ENCODE measurements around the gene TDRD7.
A peak's percentile ranks its signal among the peaks of the same experiment; 100 is the strongest.

TDRD7 gene

DNA sequence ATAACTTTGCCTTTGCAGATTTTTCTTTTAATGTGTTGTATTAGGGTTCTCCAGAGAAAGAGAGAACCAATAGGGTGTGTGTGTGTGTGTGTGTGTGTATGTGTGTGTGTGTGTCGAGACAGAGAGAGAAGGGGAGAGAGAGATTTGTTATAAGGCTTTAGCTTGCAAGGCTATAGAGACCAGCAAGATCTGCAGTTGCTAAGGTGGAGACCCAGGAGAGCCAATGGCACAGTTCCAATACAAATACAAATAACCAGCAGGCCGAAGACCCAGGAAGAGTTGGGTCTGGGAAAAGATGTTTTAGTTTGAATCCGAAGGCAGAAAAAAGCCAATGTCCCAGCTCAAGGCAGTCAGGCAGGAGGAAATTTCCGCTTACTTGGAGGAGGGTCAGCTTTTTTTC, 112.5 kb downstream of the TDRD7 start:
- no peak for FAIRE-seq
- TF ChIP-seq POLR2A (IDR thresholded peaks at IDR 0.05; ENCODE audit: low read depth, low read length) (no peak), TAF1 (IDR thresholded peaks at IDR 0.05; ENCODE audit: borderline replicate concordance, low read depth, low read length) (no peak)
- no peak for DNase-seq (ENCODE audit: insufficient read length)

DNA sequence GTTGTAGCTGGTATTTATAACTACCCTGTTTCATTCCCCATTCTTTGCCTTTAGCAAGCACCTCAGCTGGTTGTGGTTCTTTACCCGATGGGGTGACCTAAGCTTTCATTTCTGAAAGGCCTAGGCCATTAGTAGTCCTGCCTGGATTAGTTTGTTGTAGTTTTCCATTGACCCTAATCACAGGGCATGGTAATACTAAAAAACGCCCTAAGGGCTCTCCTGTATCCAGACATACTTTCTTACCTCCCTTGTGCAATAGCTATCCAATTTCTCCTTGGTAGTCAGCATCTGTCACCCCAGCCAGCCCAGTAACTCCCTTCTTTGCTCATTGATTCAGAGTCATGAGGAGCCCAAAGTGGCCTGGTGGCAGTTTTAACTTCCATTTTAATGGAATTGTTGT, 113.6 kb downstream of the TDRD7 start:
- TF ChIP-seq POLR2A (IDR thresholded peaks at IDR 0.05; ENCODE audit: low read depth, low read length) (no peak), TAF1 (IDR thresholded peaks at IDR 0.05; ENCODE audit: borderline replicate concordance, low read depth, low read length) (no peak), POLR2AphosphoS5 (IDR thresholded peaks at IDR 0.05; ENCODE audit: low read depth, low read length) (no peak)
- FAIRE-seq (no peak), DNase-seq (ENCODE audit: insufficient read length) (no peak)

DNA sequence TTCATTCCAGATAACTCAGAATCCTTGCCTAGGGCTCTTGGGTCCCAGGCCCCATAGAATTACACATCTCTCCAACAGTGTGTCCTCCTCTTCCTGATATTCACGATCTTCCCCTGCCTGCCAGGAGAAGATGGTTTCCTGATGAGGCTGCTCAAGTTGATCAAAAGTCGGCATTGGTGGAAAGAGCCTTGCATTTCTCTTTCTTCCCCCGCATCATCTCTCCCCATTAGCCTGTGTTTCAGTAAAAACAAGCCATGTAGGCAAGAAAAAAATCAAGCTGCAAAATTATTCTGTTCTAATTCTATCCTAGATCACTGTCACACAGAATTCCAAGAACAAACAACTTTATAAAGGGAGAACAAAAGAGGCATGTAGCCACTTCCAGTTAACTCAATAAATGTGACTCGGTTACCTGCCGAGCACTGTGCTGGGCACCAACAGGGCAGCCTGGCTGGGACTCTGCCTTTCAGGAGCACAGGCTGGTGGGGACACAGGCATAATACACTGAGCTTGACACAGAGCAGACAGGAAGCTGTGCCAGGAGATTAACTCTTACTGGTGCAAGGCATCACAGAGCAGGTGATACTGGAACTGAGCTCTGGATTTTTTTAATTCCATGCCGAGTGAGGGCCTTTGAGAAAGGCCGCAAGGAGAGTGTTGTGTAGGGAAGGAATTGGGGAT, 115.1 kb downstream of the TDRD7 start:
- TF ChIP-seq POLR2A (IDR thresholded peaks at IDR 0.05; ENCODE audit: low read depth, low read length) (no peak), POLR2AphosphoS5 (IDR thresholded peaks at IDR 0.05; ENCODE audit: low read depth, low read length) (no peak), TAF1 (IDR thresholded peaks at IDR 0.05; ENCODE audit: borderline replicate concordance, low read depth, low read length) (no peak)
- no peak for DNase-seq (ENCODE audit: insufficient read length)
- FAIRE-seq = no peak

DNA sequence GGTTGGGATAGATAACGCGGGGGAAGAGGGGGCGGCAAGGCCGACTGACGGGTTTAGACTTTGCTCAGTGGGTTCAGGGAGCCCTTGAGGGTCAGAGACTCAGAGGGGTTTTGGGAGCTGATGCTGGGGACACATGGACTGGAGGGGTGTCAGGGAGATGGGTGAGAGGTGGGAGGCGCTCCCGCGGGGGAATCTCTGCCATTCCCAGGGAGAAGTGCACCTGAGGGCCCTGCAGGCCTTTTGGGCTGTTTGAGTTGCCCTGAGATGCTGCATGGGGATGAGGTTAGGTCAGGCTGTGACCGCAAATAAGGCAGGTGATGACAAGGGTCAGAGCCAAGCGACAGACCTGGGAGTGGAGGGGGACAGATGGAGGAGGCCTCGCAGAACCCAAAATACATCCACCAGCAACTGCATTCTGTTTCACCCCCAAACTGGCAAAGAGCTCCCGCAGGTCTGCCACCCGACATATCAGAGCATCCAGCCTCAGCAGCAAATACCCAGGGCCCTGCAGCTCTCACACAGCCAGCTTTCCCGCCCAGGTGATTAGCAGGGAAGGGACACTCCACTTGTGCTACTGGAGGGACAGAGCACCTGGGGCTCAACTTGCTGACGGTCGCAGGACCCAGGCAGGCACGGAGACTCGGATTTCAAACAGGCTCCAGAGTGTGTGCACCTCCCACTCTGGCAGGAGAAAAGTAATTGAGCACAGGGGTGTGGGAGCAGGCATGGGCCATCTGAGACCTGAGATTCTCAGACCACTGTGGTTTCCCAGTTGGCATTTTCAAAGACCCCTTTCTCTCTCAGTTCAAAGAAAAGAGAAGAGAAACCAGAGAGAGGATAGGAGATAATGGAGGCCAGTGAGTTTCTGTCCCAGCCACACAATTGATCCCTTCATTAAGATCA, 116.0 kb downstream of the TDRD7 start:
- TF ChIP-seq TAF1 (IDR thresholded peaks at IDR 0.05; ENCODE audit: borderline replicate concordance, low read depth, low read length) (no peak), POLR2AphosphoS5 (IDR thresholded peaks at IDR 0.05; ENCODE audit: low read depth, low read length) (no peak), POLR2A (IDR thresholded peaks at IDR 0.05; ENCODE audit: low read depth, low read length) (no peak)
- peak; percentile 63 for FAIRE-seq
- no peak for DNase-seq (ENCODE audit: insufficient read length)

DNA sequence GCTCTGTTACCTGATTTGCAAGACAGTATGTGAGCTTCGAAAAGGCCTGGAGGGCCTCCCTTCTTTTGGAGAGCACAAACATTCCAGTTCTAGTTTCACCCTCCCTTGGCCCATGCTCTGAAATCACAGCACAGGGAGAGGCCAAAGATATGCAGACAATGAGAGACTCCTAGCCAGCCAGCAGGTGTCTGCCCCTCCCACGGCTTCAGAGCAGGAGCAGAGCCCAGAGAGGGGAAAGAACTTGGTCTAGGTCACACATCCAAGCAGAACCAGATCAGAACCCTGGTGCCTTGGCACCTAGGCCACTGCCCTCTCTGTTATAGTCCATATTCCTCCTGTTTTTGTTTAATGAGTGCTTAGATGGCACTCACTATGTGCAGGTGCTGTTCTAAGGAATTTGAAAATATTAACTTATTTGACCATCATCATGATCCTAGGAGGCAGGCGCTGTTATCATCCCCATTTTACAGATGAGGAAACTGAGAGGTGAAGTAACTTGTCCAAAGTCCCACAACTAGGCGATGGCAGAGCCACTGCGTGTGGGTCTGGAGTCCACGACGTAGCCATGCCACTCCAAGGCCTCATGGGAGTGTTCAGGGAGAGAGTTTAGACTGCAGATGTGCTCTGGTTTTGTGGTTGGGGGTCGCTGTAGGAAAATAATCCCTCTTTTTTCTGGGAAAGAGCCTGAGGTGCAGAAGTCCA, 116.8 kb downstream of the TDRD7 start:
- FAIRE-seq = no peak
- peak; percentile 30 for DNase-seq (ENCODE audit: insufficient read length)
- TF ChIP-seq POLR2AphosphoS5 (IDR thresholded peaks at IDR 0.05; ENCODE audit: low read depth, low read length) = no peak
- TF ChIP-seq TAF1 (IDR thresholded peaks at IDR 0.05; ENCODE audit: borderline replicate concordance, low read depth, low read length) = no peak
- no peak for TF ChIP-seq POLR2A (IDR thresholded peaks at IDR 0.05; ENCODE audit: low read depth, low read length)

DNA sequence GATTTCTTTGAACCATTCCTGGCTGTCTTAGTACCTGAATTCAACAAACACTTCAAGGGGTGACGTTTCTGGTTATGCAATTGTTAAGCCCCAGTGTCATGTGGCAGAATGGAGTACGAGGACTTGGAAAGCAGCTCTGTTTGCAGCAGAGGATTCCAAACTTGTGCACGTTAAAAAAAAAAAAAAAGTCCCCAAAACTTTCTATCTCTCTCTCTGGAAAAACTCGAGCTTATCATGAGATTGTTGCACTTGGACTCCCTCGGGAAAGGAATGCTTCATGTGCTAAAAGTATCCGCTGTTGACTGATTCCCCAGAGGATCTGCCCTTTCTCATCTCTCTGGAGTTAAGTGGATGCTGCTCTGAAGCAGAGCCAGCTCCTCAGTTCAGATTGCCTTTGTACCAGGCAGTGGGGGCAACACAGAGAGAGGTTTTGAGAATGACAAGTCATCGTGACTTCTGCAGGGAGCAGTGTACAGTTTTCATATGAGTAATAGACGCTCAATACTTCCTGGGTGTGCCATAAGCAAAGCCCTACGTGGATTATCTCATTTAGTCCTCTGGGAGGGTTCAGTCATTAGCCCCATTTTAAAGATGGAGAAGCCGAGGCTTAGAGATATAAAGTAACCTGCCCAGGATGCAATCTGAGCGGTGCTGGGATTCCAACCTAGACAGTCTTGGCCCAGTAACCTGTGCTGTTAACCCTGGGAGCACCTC, 117.6 kb downstream of the TDRD7 start:
- TF ChIP-seq POLR2A (IDR thresholded peaks at IDR 0.05; ENCODE audit: low read depth, low read length) (peak; percentile 56; the same call in 1 of the 2 replicates), TAF1 (IDR thresholded peaks at IDR 0.05; ENCODE audit: borderline replicate concordance, low read depth, low read length) (no peak), POLR2AphosphoS5 (IDR thresholded peaks at IDR 0.05; ENCODE audit: low read depth, low read length) (peak; percentile 31; the same call in 1 of the 2 replicates)
- FAIRE-seq = peak; percentile 75
- DNase-seq (ENCODE audit: insufficient read length) = peak; percentile 56

DNA sequence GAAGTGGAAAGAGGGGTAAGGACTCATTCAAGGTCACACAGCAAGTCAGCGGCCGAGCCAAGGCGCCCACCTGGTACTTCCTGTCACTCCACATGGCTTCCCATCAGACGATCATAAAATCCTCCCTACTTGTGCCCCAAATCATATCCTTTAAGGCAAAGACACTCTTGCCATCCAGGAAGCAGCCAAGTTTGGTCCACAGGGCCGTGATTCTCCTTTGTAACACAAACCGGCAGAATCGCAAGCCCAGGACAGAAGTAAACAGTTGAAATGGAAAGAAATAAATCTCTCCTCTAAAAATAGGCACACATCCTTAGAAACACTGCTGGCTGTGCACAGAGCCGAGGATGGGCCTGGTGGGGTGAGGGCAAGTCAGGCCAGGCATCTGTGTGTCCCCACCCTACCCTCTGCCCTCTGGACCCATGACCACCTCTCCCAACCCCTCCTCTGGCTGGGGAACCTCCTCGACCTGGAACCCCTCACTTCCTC, 120.0 kb downstream of the TDRD7 start:
- TF ChIP-seq POLR2A (IDR thresholded peaks at IDR 0.05; ENCODE audit: low read depth, low read length) (no peak), TAF1 (IDR thresholded peaks at IDR 0.05; ENCODE audit: borderline replicate concordance, low read depth, low read length) (no peak), POLR2AphosphoS5 (IDR thresholded peaks at IDR 0.05; ENCODE audit: low read depth, low read length) (no peak)
- FAIRE-seq (no peak), DNase-seq (ENCODE audit: insufficient read length) (no peak)

DNA sequence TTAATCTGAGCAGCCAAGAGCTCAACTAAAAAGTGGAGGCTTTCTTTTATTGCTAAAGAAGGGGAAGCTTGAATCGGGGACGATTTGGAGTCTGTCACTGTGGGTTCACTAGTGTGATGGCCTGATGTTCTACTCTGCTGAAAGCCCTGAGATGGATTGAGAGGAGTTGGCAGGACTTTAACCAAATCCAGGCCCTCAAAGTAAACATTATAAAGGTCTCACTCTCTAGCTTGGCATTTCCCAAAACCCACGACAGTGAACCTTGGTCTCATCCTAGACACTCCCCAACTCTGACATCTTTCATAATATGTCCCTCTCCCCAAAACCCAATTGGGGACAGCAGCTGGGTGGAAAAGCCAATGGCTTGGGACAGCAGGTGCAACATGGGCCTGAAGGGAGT, 122.3 kb downstream of the TDRD7 start:
- no peak for TF ChIP-seq POLR2A (IDR thresholded peaks at IDR 0.05; ENCODE audit: low read depth, low read length)
- TF ChIP-seq POLR2AphosphoS5 (IDR thresholded peaks at IDR 0.05; ENCODE audit: low read depth, low read length) = no peak
- no peak for TF ChIP-seq TAF1 (IDR thresholded peaks at IDR 0.05; ENCODE audit: borderline replicate concordance, low read depth, low read length)
- FAIRE-seq (no peak), DNase-seq (ENCODE audit: insufficient read length) (no peak)

DNA sequence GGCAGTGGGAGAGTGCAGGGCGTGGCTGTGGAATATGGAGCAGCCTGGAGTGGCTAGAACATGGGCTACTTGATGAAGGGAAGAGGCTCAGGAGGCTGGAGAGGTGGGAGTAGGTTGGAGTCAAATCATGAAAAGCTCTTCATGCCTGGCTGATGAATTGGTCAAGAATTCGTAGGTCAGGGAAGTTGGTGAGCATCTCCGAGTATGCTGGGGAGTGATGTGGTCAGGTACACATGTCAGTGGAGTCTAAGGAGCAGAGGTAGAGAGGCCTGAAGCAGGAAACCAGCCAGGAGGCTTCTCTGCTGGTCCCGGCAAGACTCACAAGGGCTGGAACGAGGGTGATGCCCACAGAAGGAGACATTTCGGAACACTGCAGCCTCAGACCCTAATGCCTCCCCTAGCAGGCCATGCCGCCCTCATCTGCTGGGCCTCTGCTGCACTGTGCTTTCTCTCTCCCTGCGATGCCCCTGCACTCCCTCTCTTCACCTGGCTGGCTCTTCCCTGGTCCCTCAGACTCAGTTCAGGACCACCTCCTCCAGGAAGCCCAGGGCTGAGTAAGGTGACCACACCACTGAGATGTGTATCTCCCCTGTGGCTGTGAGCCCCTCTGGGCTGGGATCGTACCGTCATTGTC, 123.2 kb downstream of the TDRD7 start:
- DNase-seq (ENCODE audit: insufficient read length) (no peak), FAIRE-seq (no peak)
- TF ChIP-seq TAF1 (IDR thresholded peaks at IDR 0.05; ENCODE audit: borderline replicate concordance, low read depth, low read length) (no peak), POLR2A (IDR thresholded peaks at IDR 0.05; ENCODE audit: low read depth, low read length) (no peak), POLR2AphosphoS5 (IDR thresholded peaks at IDR 0.05; ENCODE audit: low read depth, low read length) (no peak)

DNA sequence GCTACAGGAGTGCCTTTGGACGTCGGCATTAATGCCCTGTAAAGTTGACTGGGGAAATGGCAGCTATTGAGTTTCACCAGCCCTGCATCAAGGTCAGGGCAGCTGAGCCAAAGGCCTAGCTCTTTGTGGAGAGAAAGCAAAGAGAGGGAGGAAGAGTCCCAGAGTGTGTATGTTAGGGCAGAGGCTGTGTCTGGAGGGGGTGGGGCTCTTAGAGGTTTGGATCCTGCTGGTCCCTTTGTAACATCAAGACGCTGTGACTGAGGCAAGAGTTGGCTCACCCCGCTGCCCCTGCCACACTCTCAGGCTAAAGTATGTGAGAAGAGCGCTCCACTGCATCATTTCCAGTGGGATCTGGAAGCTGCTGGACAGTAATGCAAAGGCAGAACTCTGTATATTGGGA, 123.9 kb downstream of the TDRD7 start:
- FAIRE-seq (no peak), DNase-seq (ENCODE audit: insufficient read length) (no peak)
- no peak for TF ChIP-seq TAF1 (IDR thresholded peaks at IDR 0.05; ENCODE audit: borderline replicate concordance, low read depth, low read length)
- no peak for TF ChIP-seq POLR2AphosphoS5 (IDR thresholded peaks at IDR 0.05; ENCODE audit: low read depth, low read length)
- no peak for TF ChIP-seq POLR2A (IDR thresholded peaks at IDR 0.05; ENCODE audit: low read depth, low read length)
